Measurements from ENCODE around the gene BCOR. TPM values are rescaled to one million over a fixed set of nuclear protein-coding genes. Genes with fewer than 3 reads are reported as not detected.

BCOR gene
- total and polyA plus RNA-seq, 4 donors: 5.6 to 23.0 (median 11.0) TPM

GRCh38 chrX:40003428-40004245, 94.1 kb downstream of the BCOR start:
- no peak for TF ChIP-seq RAD21 (IDR thresholded peaks at IDR 0.05)
- TF ChIP-seq RXRA (IDR thresholded peaks at IDR 0.05): no peak
- TF ChIP-seq HNF4G (IDR thresholded peaks at IDR 0.05): no peak
- TF ChIP-seq JUND (IDR thresholded peaks at IDR 0.05): no peak
- TF ChIP-seq ATF3 (IDR thresholded peaks at IDR 0.05): no peak
- no peak for TF ChIP-seq REST (IDR thresholded peaks at IDR 0.05)
- no peak for TF ChIP-seq YY1 (IDR thresholded peaks at IDR 0.05)
- Histone ChIP-seq H3K36me3 (ENCODE audit: control insufficient read depth in 4 of 4, insufficient read depth in 3 of 4, low read depth in 1 of 4, low read length in 3 of 4) (no peaks in the 10 kb centered on the region), H3K4me1 (ENCODE audit: control insufficient read depth in 4 of 4, insufficient read depth in 4 of 4, low read length in 3 of 4) (peaks cover 3 to 8% (median 3%) of the 10 kb centered on the region in 4 donors), H3K9me3 (ENCODE audit: control insufficient read depth in 4 of 4, low read length in 3 of 4) (no peaks in the 10 kb centered on the region), H3K27me3 (ENCODE audit: control insufficient read depth in 4 of 4, insufficient read depth in 4 of 4, low read length in 3 of 4) (peaks cover 0 to 9% (median 0%) of the 10 kb centered on the region in 4 donors), H3K4me3 (ENCODE audit: low read depth in 1 of 3, low read length in 3 of 3) (no peak overlapping the region), H3K9ac (ENCODE audit: low read depth in 1 of 2, low read length in 2 of 2) (no peak overlapping the region), H3K27ac (ENCODE audit: low read depth in 1 of 2, low read length in 2 of 2) (no peak overlapping the region)
- DNase-seq (ENCODE audit: low spot score): no peak
- WGBS: 73% methylated on average over 8 of the region's 8 CpGs

GRCh38 chrX:40003071-40003427, 94.7 kb downstream of the BCOR start:
- Histone ChIP-seq H3K4me3 (ENCODE audit: low read depth in 1 of 3, low read length in 3 of 3) (no peak overlapping the region), H3K4me1 (ENCODE audit: control insufficient read depth in 4 of 4, insufficient read depth in 4 of 4, low read length in 3 of 4) (peaks cover 3 to 8% (median 3%) of the 10 kb centered on the region in 4 donors), H3K36me3 (ENCODE audit: control insufficient read depth in 4 of 4, insufficient read depth in 3 of 4, low read depth in 1 of 4, low read length in 3 of 4) (no peaks in the 10 kb centered on the region), H3K27me3 (ENCODE audit: control insufficient read depth in 4 of 4, insufficient read depth in 4 of 4, low read length in 3 of 4) (peaks cover 0 to 9% (median 0%) of the 10 kb centered on the region in 4 donors), H3K27ac (ENCODE audit: low read depth in 1 of 2, low read length in 2 of 2) (no peak overlapping the region), H3K9ac (ENCODE audit: low read depth in 1 of 2, low read length in 2 of 2) (no peak overlapping the region), H3K9me3 (ENCODE audit: control insufficient read depth in 4 of 4, low read length in 3 of 4) (no peaks in the 10 kb centered on the region)
- TF ChIP-seq JUND (IDR thresholded peaks at IDR 0.05) (no peak), FOXA2 (IDR thresholded peaks at IDR 0.05) (no peak), FOXA1 (IDR thresholded peaks at IDR 0.05) (no peak), MAX (IDR thresholded peaks at IDR 0.05) (no peak), HNF4A (conservative IDR thresholded peaks at IDR 0.05) (no peak), ATF3 (IDR thresholded peaks at IDR 0.05) (no peak), CTCF (IDR thresholded peaks at IDR 0.05; ENCODE audit: low read depth, low read length, missing input control) (no peak), EGR1 (IDR thresholded peaks at IDR 0.05; ENCODE audit: low read depth in 2 of 2) (no peak), HNF4G (IDR thresholded peaks at IDR 0.05) (no peak), YY1 (IDR thresholded peaks at IDR 0.05) (no peak), RAD21 (IDR thresholded peaks at IDR 0.05) (no peak), GABPA (IDR thresholded peaks at IDR 0.05 in 1 of 2, conservative IDR thresholded peaks at IDR 0.05 in 1 of 2) (no peak), TAF1 (conservative IDR thresholded peaks at IDR 0.05) (no peak), REST (IDR thresholded peaks at IDR 0.05) (no peak), NR2F2 (IDR thresholded peaks at IDR 0.05) (no peak), ZBTB33 (IDR thresholded peaks at IDR 0.05) (no peak), RXRA (IDR thresholded peaks at IDR 0.05) (no peak), SP1 (IDR thresholded peaks at IDR 0.05) (no peak)
- 97% methylated on average over 4 of the region's 4 CpGs for WGBS
- no peak for DNase-seq (ENCODE audit: low spot score)
